Stimulated activated CD8-positive, alpha-beta memory T cell treated with anti-CD3 and anti-CD28 coated beads, Interleukin-12 subunit alpha, Interleukin-12 subunit beta, amount 100 ng/mL, for 4 hours (primary cell): ENCODE results near the gene SMIM10.
"Not testable (repeated sequence)": the region's sequence is repeated elsewhere in the genome, so short reads cannot be mapped to it uniquely, and the experiment has no call there.

Experiments
- DNase-seq: peaks from one replicate; pipeline ENCODE4 v3.0.0-alpha.2; 2020; ENCODE audit warnings: low read depth

Gene SMIM10

DNA sequence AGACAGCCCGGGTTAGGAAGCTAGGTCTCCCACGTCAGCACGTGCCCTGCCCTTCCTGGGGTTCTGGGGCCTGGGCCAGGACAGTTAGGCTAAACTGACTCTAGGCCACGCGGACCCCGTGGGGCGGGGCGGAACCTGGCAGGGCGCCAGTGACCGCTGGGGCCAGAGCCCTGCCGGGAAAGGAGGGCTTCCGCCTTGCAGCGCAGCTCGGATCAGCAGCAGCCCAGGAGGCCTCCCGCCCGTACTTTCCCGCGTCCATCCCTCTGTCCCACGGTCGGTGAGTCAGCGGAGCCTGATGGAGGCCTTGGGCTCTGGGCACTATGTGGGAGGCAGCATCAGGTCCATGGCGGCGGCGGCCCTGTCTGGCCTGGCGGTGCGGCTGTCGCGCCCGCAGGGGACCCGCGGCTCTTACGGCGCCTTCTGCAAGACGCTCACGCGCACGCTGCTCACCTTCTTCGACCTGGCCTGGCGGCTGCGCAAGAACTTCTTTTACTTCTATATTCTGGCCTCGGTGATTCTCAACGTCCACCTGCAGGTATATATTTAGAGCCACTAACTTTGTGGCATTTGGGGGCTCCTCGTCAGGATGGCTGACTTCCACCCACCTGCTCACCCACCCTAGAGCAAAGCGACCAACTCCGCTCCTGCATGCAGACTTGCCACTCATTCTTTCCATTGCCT lies at the start of gene SMIM10:
Gene SMIM10 (plus strand): TSS at position 191 of the 681 bp plus-strand sequence. CDS start 105 bp downstream, at position 296.
- peak; percentile 1 for DNase-seq

DNA sequence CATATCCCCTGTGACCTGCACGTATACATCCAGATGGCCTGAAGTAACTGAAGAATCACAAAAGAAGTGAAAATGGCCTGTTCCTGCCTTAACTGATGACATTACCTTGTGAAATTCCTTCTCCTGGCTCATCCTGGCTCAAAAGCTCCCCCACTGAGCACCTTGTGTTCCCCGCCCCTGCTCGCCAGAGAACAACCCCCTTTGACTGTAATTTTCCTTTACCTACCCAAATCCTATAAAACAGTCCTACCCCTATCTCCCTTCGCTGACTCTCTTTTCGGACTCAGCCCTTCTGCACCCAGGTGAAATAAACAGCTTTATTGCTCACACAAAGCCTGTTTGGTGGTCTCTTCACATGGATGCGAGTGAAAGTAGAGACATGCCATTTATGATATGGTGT lies 44.4 kb upstream of the SMIM10 start:
- not testable (repeated sequence) for DNase-seq

DNA sequence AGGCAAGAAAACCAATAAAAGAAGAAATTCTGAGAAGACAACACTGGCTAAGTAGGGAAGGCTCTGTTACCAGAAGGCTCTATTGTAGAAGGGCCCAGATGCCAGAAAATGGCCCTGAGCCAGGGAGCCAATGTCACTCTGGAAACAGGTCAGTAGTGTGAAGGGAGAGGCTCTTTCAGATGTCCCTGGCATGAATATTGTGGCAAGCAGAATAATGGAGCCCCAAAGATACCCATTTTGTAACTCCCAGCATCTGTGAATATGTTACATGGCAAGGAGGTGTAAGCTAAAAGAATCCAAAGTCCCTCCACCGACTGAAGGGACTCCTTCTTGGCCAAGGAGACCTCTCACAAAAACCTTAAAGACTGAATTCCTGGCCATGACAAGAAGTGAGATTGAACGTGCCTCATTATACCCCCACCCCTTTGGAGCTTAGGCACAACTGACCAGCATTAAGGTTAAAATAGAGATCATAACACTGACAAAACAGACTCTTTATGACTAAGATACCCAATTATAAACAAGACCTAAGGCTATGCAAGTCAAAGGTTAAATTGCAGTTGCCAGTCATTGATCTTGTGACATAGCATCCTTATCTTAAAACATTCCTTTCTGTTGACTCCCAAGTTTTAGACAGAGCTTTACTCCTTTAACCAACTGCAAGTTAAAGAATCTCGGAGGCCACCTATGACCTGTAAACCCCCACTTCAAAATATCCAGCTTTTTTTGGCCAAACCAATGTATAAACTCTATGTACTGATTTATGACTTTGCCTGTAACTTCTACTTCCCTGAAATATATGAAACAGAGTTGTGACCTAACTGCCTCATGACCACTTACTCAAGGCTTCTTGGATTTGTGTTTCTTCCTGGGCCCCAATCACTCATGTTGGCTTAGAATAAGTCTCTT lies 42.2 kb upstream of the SMIM10 start:
- no peak for DNase-seq

DNA sequence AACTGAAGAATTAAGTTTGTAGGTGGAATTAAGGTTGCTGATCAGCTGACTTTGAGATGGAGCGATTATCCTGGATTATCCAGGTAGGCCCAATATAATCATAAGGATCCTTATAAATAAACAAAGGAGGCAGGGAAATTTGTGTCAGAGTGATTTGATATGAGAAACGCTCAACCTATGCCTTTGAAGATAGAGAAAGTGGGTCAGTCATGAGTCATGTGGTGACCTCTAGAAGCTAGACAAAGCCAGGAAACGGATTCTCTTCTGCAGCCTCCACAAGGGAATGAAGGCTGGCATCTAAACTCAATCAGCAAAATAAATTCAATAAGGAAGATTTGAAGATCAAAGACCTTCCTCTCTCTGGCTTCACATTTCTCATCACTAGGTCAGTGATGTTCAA lies 41.5 kb upstream of the SMIM10 start:
- no peak for DNase-seq

DNA sequence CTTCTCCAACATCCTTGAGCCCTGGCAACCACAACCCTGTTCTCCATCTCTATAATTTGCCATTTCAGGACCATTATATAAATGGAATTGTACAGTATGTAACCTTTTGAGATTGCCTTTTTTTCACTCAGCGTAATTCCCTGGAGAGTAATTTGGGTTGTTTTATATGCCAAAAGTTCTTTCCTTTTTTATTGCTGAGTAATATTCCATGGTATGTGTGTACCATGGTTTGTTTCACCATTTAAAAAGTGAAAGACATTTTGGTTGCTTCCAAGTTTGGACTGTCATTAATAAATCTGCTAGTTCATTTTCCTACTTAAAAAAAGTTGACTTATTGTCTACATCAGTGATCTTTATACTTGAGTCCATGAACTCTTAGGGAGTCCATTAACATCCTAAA lies 33.0 kb upstream of the SMIM10 start:
- no peak for DNase-seq

DNA sequence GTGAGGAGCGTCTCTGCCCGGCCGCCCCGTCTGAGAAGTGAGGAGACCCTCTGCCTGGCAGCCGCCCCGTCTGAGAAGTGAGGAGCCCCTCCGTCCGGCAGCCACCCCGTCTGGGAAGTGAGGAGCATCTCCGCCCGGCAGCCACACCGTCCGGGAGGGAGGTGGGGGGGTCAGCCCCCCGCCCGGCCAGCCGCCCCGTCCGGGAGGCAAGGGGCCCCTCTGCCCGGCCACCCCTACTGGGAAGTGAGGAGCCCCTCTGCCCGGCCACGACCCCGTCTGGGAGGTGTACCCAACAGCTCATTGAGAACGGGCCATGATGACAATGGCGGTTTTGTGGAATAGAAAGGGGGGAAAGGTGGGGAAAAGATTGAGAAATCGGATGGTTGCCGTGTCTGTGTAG lies 30.4 kb upstream of the SMIM10 start:
- not testable (repeated sequence) for DNase-seq

DNA sequence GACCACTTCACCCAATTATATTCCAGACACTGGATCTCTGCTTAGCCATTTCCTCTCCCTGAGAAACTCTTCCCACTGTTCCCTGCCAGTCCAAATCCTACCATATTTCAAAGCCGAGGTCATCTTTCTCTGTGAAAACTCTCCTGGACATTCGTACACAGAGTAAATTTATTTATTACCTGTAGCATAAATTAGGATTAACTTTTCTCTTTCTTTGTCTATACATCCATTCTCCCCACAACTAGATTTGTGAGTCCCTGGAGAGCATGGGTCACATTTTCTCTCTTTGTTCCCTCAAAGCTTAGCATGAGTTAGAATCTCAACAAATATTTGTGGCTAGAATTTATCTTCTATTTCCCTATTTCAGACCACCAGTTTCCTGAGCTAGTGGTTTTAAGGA lies 27.8 kb upstream of the SMIM10 start:
- no peak for DNase-seq

DNA sequence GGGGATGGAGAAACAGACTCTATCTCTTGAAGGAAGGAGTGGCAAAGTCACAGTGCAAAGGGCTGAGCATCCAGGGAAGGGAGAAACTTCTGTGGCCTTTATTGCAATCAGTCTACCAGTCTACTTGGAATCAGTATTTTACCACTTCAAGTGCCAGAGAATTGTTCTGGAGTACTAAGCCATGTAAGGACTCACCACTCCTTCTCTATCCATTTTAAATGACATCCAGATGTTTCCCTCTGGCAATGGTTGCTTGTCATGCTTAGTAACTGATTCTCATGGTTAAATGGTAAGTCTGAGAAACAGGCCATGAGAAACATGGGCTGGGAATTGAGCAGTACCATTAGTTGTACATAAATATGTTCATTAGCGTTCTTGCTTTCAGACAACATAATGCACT lies 21.1 kb upstream of the SMIM10 start:
- DNase-seq: no peak

DNA sequence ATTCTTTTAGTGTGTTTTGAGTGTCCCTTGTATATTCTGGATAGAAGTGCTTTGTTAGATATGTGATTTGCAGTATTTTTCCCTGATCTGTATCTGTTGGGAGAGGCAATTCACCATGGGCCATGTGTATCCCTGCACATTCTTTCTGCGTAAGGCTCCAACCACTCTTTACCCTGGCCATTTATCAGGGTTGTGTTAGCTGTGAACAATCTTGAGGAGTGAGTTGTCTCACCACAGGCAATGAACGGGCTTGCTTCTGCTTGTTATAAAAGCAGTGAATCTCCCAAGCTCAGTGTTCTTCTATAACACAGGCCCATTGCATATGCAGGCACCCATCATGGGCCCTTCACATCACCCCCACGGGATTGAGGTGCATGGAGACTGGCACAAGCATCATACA lies 18.9 kb upstream of the SMIM10 start:
- DNase-seq: no peak

DNA sequence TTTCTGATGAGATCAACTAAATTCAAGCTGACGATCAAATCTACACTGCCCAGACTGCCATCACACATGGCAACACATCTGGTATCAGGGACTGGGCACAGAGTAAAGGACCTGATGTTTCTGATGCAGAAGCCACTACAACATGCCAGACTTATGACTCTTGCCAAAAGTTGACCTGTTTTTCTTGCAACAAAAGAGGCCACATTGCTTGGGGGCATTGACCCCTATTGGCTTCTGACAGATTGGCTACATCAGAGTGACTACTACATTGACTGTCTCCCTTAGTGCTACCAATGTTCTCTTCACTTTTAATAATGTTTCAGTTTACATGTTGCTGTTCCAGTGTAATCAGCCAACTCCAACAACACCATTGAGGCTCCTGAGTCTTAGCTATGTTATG lies 15.3 kb upstream of the SMIM10 start:
- DNase-seq: no peak

DNA sequence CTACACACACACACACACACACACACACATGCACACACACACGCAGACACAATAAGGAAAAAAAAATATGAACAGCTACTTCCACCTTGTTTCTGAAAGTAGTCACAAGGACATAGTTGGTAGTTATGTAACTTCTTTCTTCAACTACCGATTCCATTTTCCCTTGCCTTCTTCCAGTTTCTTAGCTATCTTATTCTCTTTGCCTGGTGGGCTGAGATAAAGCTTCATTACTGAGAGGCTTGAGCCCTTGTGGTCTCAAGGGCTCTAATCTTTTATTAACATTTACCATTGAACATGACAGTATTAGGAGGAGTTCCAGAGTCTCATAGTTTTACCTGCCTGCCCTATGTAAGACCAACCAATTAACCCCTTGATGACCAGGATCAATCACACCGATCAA lies 8.9 kb upstream of the SMIM10 start:
- DNase-seq: no peak

DNA sequence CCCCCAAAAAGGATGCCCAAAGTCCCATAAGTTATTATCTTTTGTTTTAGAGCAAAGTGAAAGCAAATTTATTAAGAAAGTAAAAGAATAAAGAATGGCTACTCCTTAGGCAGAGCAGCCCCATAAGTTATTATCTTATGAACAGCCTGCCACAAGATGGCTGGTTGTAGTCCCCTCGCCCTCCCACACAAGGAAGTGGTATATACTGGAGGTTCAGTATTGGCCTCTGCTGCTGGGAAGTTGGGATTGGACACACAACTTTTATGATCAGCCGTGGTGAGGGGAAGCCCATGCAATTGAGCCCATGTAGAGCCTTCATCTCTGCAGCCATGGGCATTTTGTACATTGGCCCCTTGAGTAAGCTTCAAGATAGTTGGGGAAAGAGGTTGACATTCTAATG lies 8.0 kb upstream of the SMIM10 start:
- no peak for DNase-seq

DNA sequence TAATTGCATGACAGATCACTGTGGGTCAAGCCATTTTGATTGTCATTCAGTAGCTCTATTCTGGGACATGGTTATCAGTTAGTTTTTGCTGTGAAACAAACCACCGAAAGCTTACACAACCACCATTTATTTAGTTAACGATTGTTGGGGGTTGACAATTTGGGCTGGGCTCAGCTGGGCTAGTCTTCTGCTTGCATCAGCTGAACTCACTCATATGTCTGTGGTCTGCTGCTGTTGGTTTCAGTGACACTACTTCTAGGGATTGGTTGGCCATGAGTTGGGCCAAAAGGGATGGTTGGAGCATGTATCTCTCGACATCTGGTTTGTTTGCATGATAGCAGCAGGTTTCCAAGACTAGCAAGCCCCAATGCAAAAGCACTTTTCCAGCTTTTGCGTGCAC lies 5.3 kb upstream of the SMIM10 start:
- no peak for DNase-seq

DNA sequence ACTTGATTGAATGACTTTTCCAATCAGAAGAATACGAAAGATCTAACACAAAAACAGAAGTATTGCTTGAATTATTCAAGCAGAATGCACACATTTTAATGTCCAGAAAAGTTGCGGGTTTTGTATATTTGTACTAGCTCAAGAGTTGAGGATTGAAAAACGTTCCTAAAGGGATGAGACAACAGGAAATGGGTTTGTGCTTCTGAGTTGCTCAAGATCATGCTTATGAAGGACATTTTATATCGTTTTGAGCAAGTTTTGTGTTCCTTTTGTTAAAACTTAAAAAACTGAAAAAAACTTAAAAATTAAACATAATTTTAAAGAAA lies 353 bp upstream of the SMIM10 start:
- DNase-seq: no peak

DNA sequence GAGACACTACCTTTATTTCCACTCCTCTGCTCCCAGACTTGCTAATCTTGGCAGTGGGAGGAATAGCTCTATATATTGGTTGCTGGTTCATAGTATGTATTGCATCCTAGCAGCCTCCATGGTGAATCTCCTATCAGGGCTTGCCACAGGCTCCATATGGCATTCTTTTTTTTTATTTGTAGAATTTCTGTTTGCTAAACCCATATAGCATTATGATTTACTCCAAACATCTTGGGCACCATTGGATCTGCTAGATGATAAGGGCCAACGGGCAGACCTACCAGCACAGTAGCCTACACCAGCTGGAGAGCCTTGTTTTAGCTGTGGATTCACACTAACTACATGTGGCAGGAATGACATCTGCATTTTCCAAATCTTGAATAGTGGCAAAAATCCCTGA lies 6.9 kb downstream of the SMIM10 start:
- DNase-seq: no peak

DNA sequence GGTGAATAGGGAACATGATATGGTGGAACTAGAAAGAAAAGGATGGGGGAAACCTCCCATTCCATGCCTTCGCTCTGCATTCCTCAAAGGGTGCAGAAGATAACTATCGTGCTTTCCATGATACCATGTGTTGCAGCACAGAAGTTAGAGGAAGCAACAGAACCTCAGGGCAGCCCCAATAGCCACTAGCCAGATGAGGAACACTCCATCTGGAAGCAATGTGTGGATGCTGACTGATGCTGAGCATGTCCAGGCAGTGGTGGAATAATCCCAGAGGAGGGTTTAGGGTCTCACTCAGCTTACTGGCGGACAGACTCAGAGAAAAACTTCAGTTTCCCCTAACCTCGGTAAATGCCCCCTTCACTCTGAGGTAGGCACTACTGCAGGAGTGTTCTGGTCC lies 7.5 kb downstream of the SMIM10 start:
- DNase-seq: no peak

DNA sequence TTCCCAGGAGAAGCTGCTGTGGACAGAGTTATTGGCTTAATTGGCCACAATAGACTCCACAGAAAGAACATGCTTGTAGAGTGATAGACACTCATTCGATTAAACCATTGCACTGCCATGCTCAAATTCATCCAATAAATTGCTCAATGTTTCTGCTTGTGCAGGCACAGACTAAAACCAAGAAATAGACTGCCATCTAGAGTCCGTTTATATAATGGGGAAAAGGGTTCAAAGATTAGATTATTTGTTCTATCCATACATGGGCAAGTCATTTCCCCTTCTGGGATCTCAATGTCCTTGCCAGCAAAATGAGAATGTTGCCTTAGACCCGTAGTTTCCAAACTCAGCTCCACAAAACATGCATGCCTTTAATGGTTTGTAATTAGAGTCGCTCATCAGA lies 8.7 kb downstream of the SMIM10 start:
- no peak for DNase-seq

DNA sequence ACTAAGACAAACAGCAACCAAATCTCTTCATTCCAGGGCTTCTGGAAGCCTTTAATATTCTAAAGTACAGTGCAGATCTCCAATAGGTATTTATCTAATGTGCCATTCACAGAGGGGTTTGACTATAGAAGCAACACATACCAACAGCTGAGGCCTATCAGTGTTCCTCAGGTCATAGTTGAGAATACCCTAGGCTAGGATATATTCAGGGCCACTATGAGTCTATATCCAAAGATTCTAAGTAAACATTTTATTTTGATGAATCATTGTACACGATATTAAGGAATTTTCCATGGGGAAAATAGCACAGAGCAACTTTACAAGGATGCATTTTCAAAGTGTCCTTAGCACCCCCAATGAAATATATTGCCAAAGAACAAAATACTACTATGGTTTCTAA lies 9.7 kb downstream of the SMIM10 start:
- DNase-seq: no peak

DNA sequence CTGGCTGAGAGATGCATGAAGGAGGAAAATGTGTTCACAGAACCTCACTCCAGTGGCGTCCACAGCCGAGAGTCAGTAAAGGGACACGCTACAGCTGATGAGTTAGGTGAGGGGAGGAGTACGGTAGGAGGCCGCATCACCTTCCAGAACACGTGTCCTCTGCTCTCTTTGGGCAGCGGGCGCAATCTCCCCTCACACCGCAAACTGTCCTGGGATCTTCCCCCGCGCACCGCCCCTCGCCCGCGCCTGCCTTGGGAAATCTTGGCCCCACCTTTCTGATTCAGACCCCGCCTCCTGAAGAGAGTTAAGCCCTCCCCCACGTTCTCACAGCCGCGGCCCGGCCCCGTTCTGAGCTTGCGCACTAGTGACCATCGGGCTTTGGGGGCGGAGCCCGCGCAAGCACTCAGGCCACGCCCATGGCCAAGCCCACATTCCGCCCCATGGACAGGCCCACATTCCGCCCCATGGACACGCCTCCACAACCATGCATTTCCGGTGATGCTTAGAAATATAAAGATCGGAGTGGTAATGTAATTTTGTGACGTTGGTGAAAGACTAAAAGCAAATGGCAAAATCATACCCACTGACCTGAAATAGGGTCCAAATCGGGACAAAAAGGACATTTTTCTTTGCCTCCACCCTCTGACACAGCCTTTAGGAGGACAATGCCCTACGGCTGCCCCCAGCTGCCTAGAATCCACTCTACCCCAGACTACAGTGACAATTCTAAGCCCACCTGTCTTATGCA lies 13.3 kb downstream of the SMIM10 start:
- DNase-seq: peak; percentile 74

DNA sequence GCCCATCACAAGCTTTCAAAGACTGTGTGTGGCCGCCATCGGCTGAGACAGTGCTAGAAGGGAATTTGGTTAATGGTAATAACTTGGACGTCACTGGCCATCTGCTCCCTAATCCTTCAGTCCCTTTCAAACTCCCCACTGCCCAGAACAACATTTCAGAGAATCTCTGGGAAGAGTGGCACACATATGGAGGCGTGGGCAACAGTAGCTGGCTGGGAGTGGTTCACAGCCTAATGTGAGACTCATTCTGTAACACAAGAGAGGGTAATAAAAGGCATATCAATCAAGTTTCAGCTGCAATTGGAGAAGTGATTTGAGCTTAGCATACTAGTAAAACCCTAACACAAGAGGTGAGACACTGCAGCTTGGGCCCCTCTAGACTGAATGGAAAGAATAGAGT lies 15.4 kb downstream of the SMIM10 start:
- DNase-seq: no peak

DNA sequence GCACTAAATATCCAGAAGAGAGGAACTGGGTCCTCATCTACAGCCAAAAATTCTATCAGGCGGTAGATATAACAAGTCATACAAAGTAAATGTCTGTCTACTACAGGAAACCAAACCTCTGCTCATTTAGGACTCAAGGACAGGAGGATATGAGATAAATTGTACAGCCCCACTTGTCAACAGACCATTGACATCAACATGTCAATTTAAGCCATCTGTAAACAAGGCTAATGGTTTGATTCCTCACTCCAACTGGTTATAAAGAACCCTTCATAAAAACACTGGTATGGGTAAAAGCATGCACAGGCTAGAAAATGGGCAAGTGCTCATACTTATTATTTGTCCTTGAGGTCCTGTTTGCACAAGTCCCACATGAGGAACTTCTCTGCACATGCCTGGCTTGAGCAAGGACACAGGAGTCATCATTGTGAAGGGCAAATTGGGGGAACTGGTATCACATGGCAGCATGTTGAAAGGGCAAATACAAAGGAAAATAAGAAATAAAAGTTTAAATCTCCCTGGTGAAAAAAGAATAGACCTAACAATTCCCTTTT lies 18.3 kb downstream of the SMIM10 start:
- no peak for DNase-seq

DNA sequence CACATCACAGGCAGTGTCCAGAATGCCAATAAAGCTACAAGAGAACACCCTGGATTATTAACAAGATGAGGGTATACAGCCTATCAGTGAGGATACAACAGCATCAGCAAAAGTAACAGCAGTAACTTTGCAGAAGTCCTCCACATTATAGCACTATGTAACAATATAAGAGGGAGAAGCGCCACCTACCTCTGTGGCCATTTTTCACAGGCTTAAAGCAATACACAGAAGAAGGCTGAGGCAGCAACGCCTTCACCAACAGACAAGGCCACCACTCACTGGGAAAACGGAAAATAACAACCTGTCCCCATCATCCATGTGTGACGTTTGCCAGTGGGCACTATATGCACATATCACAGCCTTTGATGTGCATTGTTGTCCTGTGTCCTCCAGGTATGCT lies 19.0 kb downstream of the SMIM10 start:
- no peak for DNase-seq

DNA sequence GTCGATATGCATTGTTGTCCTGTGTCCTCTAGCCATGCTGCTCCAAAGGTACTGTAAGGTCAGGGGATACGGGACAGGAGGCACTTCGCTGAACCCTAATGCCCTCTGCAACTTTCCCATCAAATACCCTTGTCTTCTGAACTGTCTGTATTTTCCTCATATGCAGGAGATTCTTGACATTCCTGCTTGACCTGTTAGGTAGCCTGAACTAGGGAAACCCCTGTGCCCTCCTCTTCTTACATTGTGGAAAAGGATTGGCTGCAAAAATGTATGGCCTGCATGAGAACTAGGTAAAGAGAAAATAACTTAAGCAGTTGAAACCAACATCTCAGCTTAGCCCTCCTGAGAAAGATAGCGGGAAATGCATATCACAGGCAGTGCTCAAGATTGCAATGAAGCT lies 20.1 kb downstream of the SMIM10 start:
- DNase-seq: no peak
